IMR-90 (cell line): ENCODE results near the gene SLC6A6. TPM values are rescaled to one million over a fixed set of nuclear protein-coding genes. Genes with fewer than 3 reads are reported as not detected.

Experiments used
- ATAC-seq: fragments of 200-7000 bp; cut with Tn5 transposase; 2 replicates; pipeline ENCODE4 v1.9.1; 2020; ENCODE audit warnings: low read depth, mild to moderate bottlenecking, moderate library complexity
- BruUV-seq: library from RNA; stranded (reverse); fragments of 400-500 nt; replicated peaks from 2 replicates; lab custom pipeline; 2021; lab: Mats Ljungman, UMichigan
- CTCF ChIA-PET: fragments of 300-600 bp; formaldehyde crosslinking; extraction: SDS; loops from one replicate; lab custom pipeline; 2021; ENCODE audit warnings: antibody characterized with exemption; lab: Yijun Ruan, JAX
- POLR2A ChIA-PET: fragments of 300-600 bp; sonication (Branson Sonifier 250); formaldehyde crosslinking; loops from one replicate; lab custom pipeline; 2022; ENCODE audit warnings: antibody characterized with exemption; ENCODE audit not compliant: unreplicated experiment; lab: Charles Lee
- DNase-seq: peaks from one replicate; pipeline ENCODE4 v3.0.0; 2013
- H2AFZ ChIP-seq: replicated peaks from 2 replicates; pipeline ENCODE3; 2013; ENCODE audit warnings: low read length, mild to moderate bottlenecking; ENCODE audit not compliant: poor library complexity
- H2AK5ac ChIP-seq: 2 replicates; pipeline ENCODE4 v1.6.1; 2013; ENCODE audit warnings: low read depth, low read length, inconsistent platforms
- H2AK9ac ChIP-seq: replicated peaks from 2 replicates; pipeline ENCODE3; 2013; ENCODE audit warnings: mild to moderate bottlenecking, low read depth, low read length, moderate library complexity; ENCODE audit not compliant: poor library complexity
- H2BK120ac ChIP-seq: 2 replicates; pipeline ENCODE4 v1.6.1; 2013; ENCODE audit warnings: low read depth, low read length, inconsistent platforms
- H2BK15ac ChIP-seq: 3 replicates; pipeline ENCODE4 v1.6.1; 2013; ENCODE audit warnings: low read depth, low read length, inconsistent platforms
- H2BK20ac ChIP-seq: 2 replicates; pipeline ENCODE4 v1.6.1; 2013; ENCODE audit warnings: low read depth, mild to moderate bottlenecking, inconsistent platforms, low read length, moderate library complexity
- H2BK5ac ChIP-seq: 2 replicates; pipeline ENCODE4 v1.6.1; 2013; ENCODE audit warnings: mild to moderate bottlenecking, low read depth, low read length, inconsistent platforms; ENCODE audit not compliant: poor library complexity, severe bottlenecking
- H3K14ac ChIP-seq: replicated peaks from 2 replicates; pipeline ENCODE4 v1.6.1; 2013; ENCODE audit warnings: low read depth, low read length, inconsistent platforms
- H3K18ac ChIP-seq: 2 replicates; pipeline ENCODE4 v1.6.1; 2013; ENCODE audit warnings: low read depth, low read length, control low read depth
- H3K23ac ChIP-seq: 2 replicates; pipeline ENCODE4 v1.6.1; 2013; ENCODE audit warnings: low read depth, low read length, inconsistent platforms
- H3K27ac ChIP-seq: 2 replicates; pipeline ENCODE4 v1.5.1; 2013; ENCODE audit warnings: mild to moderate bottlenecking, control low read depth, low read length; ENCODE audit not compliant: insufficient read depth
- H3K27me3 ChIP-seq: 2 replicates; pipeline ENCODE4 v1.6.1; 2013; ENCODE audit warnings: low read length; ENCODE audit not compliant: control insufficient read depth, insufficient read depth
- H3K36me3 ChIP-seq: 2 replicates; pipeline ENCODE4 v1.6.1; 2013; ENCODE audit warnings: low read length, mixed read lengths; ENCODE audit not compliant: control insufficient read depth, insufficient read depth
- H3K4ac ChIP-seq: 2 replicates; pipeline ENCODE4 v1.6.1; 2013; ENCODE audit warnings: low read depth, low read length, inconsistent platforms
- H3K4me1 ChIP-seq: 2 replicates; pipeline ENCODE4 v1.6.1; 2013; ENCODE audit warnings: low read length, mixed read lengths; ENCODE audit not compliant: control insufficient read depth, insufficient read depth
- H3K4me2 ChIP-seq: 2 replicates; pipeline ENCODE4 v1.6.1; 2013; ENCODE audit warnings: low read depth, mild to moderate bottlenecking, control low read depth, low read length, moderate library complexity
- H3K4me3 ChIP-seq: 2 replicates; pipeline ENCODE4 v1.5.1; 2013; ENCODE audit warnings: low read depth, mild to moderate bottlenecking, control low read depth, low read length, moderate library complexity; ENCODE audit not compliant: insufficient read depth
- H3K56ac ChIP-seq: 2 replicates; pipeline ENCODE4 v1.6.1; 2013; ENCODE audit warnings: low read length, inconsistent platforms; ENCODE audit not compliant: insufficient read depth; ENCODE audit errors: extremely low read depth
- H3K79me1 ChIP-seq, 2 experiments: 2 replicates each; pipeline ENCODE4 v1.6.1; 2013; ENCODE audit warnings: low read length in 2 of 2, inconsistent platforms in 1 of 2, low read depth in 1 of 2
- H3K9ac ChIP-seq: 2 replicates; pipeline ENCODE4 v1.6.1; 2013; ENCODE audit warnings: low read depth, low read length, control low read depth
- H3K9me1 ChIP-seq: 2 replicates; pipeline ENCODE4 v1.6.1; 2013; ENCODE audit warnings: low read length, inconsistent platforms; ENCODE audit not compliant: insufficient read depth
- H3K9me3 ChIP-seq: 2 replicates; pipeline ENCODE4 v1.6.1; 2013; ENCODE audit warnings: low read length; ENCODE audit not compliant: control insufficient read depth, insufficient read depth
- H4K20me1 ChIP-seq: 2 replicates; pipeline ENCODE4 v1.6.1; 2013; ENCODE audit warnings: low read length, inconsistent platforms; ENCODE audit not compliant: insufficient read depth
- H4K5ac ChIP-seq: 2 replicates; pipeline ENCODE4 v1.6.1; 2013; ENCODE audit warnings: mild to moderate bottlenecking, low read depth, low read length, control low read depth
- H4K8ac ChIP-seq, 2 experiments: 2 replicates each; pipeline ENCODE4 v1.6.1; 2013; ENCODE audit warnings: low read depth in 2 of 2, low read length in 2 of 2, control low read depth in 1 of 2, inconsistent platforms in 1 of 2
- H4K91ac ChIP-seq: 2 replicates; pipeline ENCODE4 v1.6.1; 2013; ENCODE audit warnings: low read depth, low read length, inconsistent platforms; ENCODE audit not compliant: insufficient read depth
- CHD1 ChIP-seq: IDR thresholded peaks from 2 replicates; pipeline ENCODE4 v1.6.1; 2012; ENCODE audit warnings: low read depth, low read length, improper control_type of control experiment
- MXI1 ChIP-seq: IDR thresholded peaks from 2 replicates; pipeline ENCODE4 v1.6.1; 2012; ENCODE audit warnings: low read depth, mild to moderate bottlenecking, low read length, moderate library complexity, borderline replicate concordance
- NFE2L2 ChIP-seq: fragments of 150-350 bp; IDR thresholded peaks from 2 replicates; pipeline ENCODE4 v1.6.1; 2016; ENCODE audit warnings: low read depth, mild to moderate bottlenecking, low read length
- RFX5 ChIP-seq: IDR thresholded peaks from 2 replicates; pipeline ENCODE4 v1.8.0; 2012; ENCODE audit warnings: low read depth, mild to moderate bottlenecking, low read length, moderate library complexity
- SMC3 ChIP-seq: fragments of 150-350 bp; IDR thresholded peaks from 2 replicates; pipeline ENCODE4 v1.6.1; 2016; ENCODE audit warnings: low read depth, mild to moderate bottlenecking, antibody characterized with exemption, low read length, moderate library complexity
- WGBS, 2 experiments: methylation state at CpG; one replicate each; pipeline versions ENCODE4 v1.1.5 to v1.1.7; 2013; ENCODE audit warnings: missing lambda C conversion rate in 2 of 2; ENCODE audit not compliant: insufficient read length in 1 of 2; ENCODE audit errors: extremely low coverage in 2 of 2; 5-methylcytosine and 5-hydroxymethylcytosine counted together
- dilution Hi-C: fragments of 300-500 bp; cut with HindIII; formaldehyde crosslinking; loops from one replicate; pipeline ENCODE4 v1.14.3; 2018; ENCODE audit warnings: low sequenced_read_pairs; ENCODE audit not compliant: unreplicated experiment
- in situ Hi-C: fragments of 300-500 bp; cut with MboI; formaldehyde crosslinking; loops from 3 replicates; pipeline ENCODE4 v1.14.3; 2019; ENCODE audit warnings: low sequenced_read_pairs, inconsistent platforms, mixed read lengths
- intact Hi-C: fragments of 100-400 bp; cut with micrococcal nuclease; formaldehyde crosslinking; loops from 2 replicates; pipeline ENCODE4 v1.10.0; 2022
- polyA plus RNA-seq, 3 experiments: library from polyadenylated mRNA; depleted of rRNA; stranded (reverse); fragments of >200 nt; gene quantifications; 2 replicates each; pipeline ENCODE4 v1.2.3, GENCODE V29; 2012; ENCODE audit warnings: low replicate concordance in 1 of 3
- total RNA-seq: library from RNA; depleted of rRNA; stranded (reverse); fragments of >200 nt; gene quantifications from 2 replicates; pipeline ENCODE4 v1.2.3, GENCODE V29; 2012
- TF ChIP-seq, protein P1 (sequence below): fragments of 150-350 bp; IDR thresholded peaks from 2 replicates; pipeline ENCODE4 v1.6.1; 2017; ENCODE audit warnings: mild to moderate bottlenecking, antibody characterized with exemption, low read length, low read depth

Gene SLC6A6
- total and polyA plus RNA-seq, 2 of the 4 experiments (the other 2 are of a cell fraction) = 29.9 to 39.4 TPM

- in situ Hi-C loops = no loop called here
- CTCF ChIA-PET = no interaction called here
- no peak overlapping the region for H3K4me3 ChIP-seq
These were observed 74.3 kb downstream of the SLC6A6 start for GRCh38 chr3:14476583-14477265.

More at GRCh38 chr3:14476583-14477265, 74.3 kb downstream of the SLC6A6 start:
- no peak overlapping the region for H2BK15ac ChIP-seq
- H2BK20ac ChIP-seq = no peak overlapping the region
- peaks cover 28% of the 10 kb centered on the region for H3K9me1 ChIP-seq
- H4K8ac ChIP-seq = no peak overlapping the region
- DNase-seq = no peak
- H3K23ac ChIP-seq = no peak overlapping the region
- no peak overlapping the region for H4K5ac ChIP-seq
- H3K56ac ChIP-seq = no peak overlapping the region
- TF ChIP-seq MXI1 = no peak
- no peak for TF ChIP-seq SMC3
- TF ChIP-seq CHD1 = no peak
- TF ChIP-seq RFX5 = no peak
- TF ChIP-seq, protein P1, sequence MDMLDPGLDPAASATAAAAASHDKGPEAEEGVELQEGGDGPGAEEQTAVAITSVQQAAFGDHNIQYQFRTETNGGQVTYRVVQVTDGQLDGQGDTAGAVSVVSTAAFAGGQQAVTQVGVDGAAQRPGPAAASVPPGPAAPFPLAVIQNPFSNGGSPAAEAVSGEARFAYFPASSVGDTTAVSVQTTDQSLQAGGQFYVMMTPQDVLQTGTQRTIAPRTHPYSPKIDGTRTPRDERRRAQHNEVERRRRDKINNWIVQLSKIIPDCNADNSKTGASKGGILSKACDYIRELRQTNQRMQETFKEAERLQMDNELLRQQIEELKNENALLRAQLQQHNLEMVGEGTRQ = no peak
- no peak for TF ChIP-seq NFE2L2
- H2AFZ ChIP-seq = no peak overlapping the region
- H2AK9ac ChIP-seq = no peak overlapping the region
- intact Hi-C loops = no loop called here
- peaks cover 72% of the 10 kb centered on the region for H3K36me3 ChIP-seq
- no peak overlapping the region for H3K18ac ChIP-seq
- H2AK5ac ChIP-seq = no peak overlapping the region
- dilution Hi-C loops = no loop called here
- H3K27ac ChIP-seq = no peak overlapping the region
- H4K91ac ChIP-seq = no peak overlapping the region
- no peaks in the 10 kb centered on the region for H3K27me3 ChIP-seq
- no peaks in the 10 kb centered on the region for H4K20me1 ChIP-seq
- no peak overlapping the region for H2BK120ac ChIP-seq
- no TSS peak for BruUV-seq
- H3K14ac ChIP-seq = no peak overlapping the region
- H3K9me3 ChIP-seq = no peaks in the 10 kb centered on the region
- no peak overlapping the region for H2BK5ac ChIP-seq
- POLR2A ChIA-PET = interaction anchor here (0.6 kb wide), 1 partner anchor 351 kb away, joined by 4 read pairs; no protein-coding TSS in a partner anchor
- peaks cover 0 to 4% of the 10 kb centered on the region in 2 experiments; a peak in 1 of 4 replicates for H3K79me1 ChIP-seq
- WGBS, 2 experiments = 87% methylated on average over 4 of the region's 13 CpGs; no CpG with 5 or more reads in 1 of the 2 experiments
- H3K4me1 ChIP-seq = peaks cover 15% of the 10 kb centered on the region
- no peak overlapping the region for H3K4me2 ChIP-seq
- H3K9ac ChIP-seq = no peak overlapping the region
- ATAC-seq = no peak
- no peak overlapping the region for H3K4ac ChIP-seq
